GM19238 (cell line): Measurements from ENCODE around the gene PSMF1.

Source experiments
- DNase-seq: peaks from one replicate; pipeline ENCODE4 v3.0.0; 2011; ENCODE audit warnings: low spot score; ENCODE audit not compliant: insufficient read length

PSMF1 gene

DNA sequence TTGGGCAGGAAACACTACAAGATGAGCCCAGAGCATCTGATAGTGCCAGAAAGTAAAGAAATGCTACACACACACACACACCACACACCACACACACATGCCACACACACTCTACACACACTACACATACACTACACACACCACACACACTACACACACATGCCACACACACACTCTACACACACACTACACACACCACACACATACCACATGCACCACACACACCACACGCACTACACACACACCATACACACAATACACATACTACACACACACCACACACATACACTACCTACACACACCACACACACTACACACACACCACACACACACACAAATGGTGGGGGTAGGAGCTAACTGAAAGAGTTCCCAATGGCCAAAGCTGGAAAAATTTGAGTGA lies 69.9 kb downstream of the PSMF1 start:
- DNase-seq = no peak

DNA sequence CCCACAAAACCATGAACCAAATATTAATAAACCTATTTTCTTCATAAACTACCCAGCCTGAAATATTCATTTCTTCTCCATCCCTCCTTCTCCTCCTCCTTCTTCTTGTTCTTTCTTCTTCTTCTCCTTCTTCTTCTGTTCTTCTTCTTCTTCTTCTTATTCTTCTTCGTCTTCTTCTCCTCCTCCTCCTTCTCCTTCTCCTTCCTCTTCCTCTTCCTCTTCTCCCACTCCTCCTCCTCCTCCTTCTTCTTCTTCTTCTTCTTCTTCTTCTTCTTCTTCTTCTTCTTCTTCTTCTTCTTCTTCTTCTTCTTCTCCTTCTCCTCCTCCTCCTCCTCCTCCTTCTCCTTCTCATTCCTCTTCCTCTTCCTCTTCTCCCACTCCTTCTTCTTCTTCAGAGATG lies 71.4 kb downstream of the PSMF1 start:
- DNase-seq = no peak

DNA sequence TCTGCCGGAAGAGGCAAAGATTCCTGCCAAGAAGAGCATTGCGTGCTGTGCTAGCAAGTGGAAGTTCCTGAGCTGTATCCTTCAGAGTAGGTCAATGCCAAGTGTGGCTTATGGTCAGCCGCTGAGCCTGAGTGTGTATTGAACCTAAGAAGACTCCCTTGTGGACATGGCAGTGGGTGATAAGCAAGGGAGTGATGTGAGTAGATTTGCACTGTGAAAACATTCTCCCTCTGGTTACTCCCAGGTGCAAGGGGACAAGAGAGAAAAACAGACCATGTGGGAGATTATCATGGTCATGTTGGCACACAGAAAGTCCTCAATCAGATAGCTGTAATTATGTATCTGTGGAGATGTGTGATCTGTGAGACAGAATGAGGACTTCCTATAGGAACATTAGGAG lies 72.4 kb downstream of the PSMF1 start:
- DNase-seq = no peak

DNA sequence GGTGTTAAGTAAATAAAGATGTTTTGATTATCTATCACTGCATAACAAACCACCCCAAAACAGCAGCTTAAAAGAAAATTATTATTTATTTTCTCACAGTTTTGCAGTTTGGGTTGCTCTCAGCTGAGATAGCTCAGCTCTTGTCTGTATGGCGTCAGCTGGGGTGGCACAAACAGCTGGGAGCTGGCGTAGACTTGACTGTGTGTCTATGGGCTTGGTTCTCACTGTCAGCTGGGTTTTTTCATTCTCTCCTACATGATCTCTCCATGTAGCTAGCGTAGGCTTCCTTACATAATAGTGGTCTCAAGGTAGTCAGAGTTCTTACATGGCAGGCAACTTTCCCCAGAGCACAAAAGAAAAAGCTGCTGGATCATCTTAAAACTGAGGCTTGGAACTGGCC lies 72.9 kb downstream of the PSMF1 start:
- no peak for DNase-seq

DNA sequence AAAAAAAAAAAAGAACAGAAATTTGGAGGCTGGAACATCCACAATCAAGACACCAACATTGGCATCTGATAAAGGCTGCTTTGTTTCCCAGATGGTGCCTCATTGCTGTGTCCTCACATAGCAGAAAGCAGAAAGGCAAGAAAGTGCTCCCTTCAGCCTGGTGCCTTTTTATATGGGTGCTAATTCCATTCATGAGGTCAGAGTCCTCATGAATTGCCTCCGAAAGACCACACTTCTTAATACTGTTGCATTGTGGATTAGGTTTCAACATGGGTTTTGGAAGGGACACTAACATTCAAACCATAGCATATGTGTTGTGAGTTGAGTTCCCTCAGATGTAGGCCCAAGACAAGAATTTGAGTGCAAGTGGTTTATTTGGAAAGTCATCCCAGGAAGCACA lies 76.8 kb downstream of the PSMF1 start:
- no peak for DNase-seq

DNA sequence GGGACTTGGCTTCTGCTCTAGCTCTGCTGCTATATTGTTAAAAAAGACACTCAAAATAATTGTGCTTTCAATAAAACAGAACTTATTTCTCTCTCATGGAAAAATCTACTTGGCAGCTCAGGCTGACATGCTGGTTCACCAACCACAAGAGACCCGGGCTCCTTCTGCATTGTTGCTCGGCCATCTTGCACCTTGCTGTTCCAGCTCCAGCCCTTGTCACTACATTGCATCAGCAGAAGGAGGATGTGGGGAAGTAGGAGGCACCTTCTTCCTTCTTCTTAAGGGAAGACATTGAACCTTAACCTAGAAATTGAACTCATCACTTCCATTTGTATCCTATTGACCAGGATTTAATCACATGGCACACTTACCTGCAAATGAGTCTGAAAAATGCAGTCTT lies 78.2 kb downstream of the PSMF1 start:
- no peak for DNase-seq

DNA sequence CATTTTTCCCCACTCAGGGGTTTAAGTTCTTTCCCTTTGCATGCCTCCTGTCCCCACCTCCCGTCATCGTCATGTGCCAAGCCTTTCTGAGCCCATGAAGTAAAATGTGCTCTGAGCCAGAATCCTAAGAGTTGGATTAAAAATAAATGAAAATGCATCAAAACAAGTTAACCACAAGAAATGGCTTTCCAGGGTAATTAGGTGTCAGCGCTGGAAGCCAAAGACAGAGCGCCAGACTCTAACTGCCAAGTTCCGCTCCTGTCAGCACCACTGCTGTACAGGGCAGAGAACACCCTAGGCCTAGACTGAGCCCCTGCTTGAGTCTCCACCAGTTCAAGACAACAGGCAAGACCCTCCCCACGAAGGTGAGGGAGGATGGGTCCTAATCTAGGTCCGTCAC lies 79.4 kb downstream of the PSMF1 start:
- no peak for DNase-seq

DNA sequence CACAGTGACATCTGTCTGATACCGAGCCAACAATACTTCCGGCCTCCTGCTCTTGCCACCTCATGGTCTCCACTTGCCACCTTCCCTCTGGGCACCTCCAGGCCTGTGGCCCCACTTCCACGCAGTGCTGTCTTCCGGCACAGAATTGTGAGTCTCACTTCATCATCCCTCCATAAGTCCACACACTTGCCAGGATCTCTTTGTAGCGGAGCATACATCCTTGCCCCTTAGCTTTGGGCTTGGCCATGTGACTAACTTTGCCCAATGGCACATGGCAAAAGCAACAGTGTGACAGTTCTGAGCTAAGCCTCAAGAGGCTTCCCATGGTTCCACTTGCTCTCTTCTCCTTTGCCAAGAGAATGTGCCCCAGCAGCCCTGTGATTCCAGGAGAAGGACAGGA lies 80.3 kb downstream of the PSMF1 start:
- no peak for DNase-seq

DNA sequence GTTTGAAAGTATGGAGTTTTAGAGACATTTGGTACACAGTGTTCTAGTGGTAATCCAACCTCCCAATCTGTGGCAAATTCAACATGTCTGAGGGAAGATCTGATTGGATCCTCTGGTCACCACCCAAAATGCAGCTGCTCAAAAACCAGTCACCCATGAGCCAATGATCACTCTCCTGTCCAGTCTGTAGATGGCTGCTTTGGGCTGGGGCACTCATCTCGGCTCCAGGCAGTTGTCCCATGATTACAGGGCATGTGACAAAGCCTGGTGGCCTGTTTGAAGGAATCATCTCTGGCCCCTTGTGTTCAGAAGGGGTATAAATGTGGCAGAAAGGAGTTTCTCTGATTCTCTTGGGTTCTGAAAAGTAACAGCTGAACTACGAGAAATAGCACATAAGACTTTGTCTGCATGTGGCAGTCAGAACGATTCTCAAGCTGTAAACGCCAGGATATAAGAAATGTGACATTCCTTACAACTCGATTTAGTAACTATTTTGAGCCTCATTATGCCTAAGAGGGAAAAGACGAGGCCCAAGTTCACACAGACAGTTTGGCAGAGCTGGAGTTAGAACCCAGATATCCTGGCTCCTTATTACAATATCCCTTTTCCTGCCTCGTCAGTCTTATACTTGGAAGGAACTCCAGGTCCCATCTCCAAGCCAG lies 80.9 kb downstream of the PSMF1 start:
- no peak for DNase-seq

DNA sequence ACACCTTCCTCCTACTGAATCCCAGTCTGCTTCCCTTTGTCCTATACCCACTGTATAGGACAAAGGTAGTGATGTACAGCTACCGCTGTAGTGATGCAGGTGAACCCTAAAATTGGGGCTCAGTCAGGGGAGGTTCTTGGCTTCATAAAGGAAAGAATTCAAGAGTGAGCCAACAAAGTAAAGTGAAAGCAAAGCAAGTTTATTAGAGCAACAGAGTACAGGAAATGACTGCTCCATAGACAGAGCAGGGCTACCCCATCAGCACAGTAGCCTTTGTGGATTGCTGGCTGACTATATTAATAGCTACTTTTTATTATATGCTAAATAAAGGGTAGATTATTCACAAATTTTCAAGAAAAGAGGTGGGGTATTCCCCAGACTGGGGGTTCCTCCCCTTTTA lies 81.6 kb downstream of the PSMF1 start:
- DNase-seq = no peak

DNA sequence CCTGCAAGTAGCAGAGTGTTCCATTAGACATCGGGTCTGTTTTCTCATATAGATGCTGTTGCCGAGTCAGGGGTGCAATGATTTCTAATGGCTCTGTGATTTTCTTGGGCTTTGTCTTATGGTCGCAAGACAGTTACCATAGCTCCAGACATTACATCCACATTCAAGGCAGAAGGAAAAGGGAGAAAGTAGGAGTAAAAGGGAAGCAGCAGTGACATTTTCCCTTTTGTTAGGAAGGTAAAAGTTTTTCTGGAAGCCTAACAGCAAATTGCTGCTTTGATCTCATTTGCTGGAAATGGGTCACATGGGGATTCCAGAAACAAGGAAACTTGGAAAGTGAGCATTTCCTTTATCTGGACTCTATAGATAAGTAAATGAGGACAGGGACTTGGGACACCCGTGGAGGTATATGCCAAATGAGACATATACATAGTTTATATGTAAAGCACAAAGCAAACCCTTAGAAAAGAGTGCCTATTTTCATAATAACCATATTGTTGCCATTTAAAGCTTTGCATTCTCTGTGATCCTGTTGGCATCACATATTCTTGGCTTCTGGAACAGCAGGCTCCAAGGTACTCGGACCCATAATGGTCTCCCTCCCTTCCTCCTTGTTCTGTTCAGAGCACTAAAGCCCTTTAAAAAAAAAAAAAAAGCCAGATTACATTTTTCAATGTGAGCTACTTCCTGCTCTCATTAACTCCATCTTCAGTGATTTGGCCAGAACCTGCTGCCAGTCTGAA lies 84.5 kb downstream of the PSMF1 start, which contains the start of gene C20orf202:
C20orf202 (plus strand) TSS at position 693 of the 743 bp plus-strand sequence. CDS start 132 bp downstream, outside the sequence.
- no peak for DNase-seq

DNA sequence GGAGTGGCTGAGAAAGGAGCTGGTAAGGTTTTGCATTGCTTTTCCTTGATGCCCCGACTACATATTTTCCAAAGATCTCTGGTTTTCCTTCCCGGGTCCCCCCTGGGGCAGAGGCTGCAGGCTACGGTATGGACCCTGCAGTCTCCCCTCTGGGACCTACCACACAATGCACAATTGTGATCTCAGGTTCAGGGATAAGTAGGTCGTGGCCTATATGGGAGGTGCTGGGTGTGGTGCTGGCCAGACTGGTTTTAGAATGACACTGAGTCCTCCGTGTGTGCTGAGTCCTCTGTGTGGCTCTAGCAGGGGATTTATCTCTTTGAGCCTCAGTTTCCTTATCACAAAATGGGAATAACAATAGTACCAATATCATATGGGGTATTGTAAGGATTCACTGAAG lies 85.2 kb downstream of the PSMF1 start:
- DNase-seq = no peak

DNA sequence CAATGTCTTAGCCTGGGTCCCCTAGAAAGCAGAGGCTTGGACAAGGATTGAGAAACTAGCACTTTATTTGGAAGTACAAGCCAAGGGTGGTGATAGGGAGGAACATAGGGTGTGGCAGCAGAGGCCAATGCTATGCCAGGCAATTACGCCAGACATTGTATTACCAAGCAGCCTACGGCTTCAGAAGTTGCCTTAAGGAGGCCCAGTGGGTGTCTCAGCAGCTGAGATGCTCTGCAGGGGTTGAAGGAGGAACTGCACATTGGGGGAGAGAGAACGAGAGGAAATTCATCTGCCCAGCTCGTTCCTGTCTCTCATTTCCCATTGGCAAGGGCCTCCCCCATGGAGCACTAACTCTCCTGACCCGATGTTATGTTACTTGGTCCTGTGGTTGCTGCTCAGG lies 85.7 kb downstream of the PSMF1 start:
- DNase-seq = no peak

DNA sequence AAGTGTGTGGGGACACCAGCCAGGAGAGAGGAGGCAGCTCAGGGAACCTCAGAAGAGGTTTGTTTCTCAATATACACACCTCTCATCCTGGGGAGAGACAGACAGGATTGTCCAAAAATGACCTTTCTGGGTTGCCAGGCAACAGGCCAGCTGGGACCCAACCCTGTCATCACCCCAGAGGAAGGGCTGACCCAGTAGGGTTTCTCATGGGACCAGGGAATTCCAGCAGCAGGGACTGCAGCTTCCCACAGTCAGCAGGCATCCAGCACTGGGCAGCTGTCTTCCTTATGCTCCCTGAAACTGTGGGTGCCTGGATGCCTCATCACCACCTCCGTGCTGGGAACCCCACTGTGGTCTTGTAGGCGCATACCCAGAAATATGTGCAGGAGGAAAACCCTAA lies 86.2 kb downstream of the PSMF1 start:
- no peak for DNase-seq

DNA sequence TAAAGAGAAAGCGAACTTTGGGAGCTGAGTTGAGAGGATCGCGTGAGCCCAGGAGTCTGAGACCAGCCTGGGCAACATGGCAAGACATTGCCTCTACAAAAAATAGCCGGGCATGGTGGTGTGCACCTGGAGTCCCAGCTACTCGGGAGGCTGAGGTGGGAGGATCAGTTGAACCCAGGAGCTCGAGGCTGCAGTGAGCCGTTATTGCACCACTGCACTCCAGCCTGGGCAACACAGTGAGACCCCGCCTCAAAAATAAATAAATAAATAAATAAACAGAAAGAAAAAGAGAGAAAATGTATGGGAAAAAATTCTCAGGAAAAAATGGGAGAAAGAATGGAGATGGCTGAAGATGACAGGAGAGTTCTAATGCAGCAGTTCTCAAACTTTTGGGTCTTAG lies 87.4 kb downstream of the PSMF1 start:
- DNase-seq = no peak

DNA sequence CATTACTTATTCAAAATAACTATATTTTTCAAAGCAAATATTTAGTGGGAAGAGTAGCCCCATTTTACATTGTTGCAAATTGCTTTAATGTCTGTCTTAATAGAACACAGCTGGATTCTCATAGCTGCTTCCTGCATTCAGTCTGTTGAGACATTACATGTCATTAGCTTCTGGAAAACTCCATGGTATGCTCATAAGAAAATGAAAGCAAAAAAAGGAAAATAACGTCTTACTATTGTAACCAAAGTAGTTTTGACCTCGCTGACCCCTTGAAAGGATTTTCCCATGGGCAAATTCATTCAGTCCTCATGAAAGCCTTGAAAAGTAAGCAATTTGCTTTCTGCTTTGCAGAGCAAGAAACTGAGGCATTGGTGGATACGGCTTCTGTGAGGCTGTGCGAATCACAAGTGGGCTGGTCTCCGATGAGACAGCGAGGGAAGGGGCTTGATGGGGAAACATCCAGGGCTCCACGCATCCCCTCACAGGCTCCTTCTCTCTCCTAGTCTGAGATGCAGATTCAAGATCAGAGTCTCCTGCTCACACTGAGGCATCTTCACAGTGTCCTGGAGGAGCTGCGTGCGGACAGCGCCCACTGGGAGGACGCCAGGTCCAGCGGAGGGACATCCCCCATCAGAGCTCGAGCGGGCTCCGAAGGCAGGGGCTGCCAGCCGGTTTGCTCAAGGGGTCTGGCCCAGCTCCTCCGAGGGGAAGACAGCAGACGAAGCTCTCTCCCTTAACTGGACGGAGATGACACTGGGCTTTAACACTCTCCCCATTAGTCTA lies 88.2 kb downstream of the PSMF1 start:
- no peak for DNase-seq

DNA sequence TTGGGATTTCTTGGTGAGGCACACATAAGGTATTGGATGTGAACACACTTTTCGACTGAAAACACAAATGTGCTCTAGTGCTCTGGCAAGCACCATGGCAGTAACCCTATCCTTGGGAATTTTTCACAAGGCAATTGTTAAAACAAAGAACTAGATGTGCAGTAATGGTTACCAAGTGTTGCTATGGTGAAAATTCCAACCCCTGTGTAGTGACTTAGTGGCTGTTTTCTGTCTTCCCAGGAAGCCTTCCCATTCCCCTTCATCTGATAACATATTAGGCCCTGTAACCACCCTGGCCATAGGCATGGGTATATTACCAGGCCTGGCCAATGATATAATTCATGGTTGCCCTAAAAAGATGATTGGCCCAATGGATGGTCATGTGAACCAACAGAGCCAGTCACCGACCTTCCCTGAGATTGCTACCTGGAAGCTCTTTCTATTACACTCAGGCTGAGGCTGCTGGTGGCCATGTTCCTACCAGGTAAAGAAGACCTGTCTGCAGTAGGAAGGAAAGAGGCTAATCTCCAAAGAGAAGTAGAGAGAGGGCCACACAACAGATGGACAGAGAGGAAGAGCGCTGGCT lies 89.0 kb downstream of the PSMF1 start:
- DNase-seq = no peak

DNA sequence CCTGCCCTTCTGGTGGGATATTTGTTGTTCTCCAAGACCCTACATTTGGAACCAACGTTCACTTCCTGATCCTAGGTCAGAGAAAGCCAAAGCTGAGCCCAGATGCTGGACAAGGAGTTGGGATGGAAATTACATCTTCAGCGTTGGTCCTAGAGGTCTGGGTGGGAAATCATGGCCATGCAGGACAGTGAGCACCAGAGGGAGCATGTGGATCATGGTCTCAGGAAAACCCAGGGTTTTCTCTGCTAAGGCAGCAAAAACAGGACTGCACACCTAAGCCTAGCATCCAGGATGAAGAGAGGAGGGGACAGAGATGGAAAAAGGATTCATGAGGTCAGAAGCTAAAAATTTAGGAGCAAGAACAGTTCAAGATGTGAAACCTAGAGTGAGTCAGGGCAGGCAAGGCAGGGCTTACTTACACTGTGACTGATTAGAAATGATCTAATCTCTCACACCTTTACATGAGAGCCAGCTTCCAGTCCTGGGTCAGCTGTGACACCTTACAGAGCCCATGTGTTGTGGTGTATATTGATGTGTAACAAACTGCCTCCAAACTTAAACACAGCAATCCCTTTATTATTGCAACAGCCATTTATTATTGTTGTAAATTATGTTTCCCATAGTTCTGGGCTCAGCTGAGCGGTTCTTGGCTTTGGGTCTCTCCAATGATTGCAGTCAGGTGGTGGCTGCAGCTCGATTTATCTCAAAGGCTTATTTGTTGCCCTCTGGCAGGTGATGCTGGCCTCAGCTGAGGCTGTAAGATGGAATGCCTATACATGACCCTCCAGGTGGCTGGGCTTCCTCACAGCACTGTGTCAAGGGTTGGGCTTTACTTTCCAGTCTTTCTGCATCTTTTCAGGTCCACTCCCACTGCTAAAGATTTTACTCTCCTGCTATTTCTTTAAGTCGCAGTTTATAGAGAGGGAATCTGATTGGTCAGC lies 91.3 kb downstream of the PSMF1 start:
- no peak for DNase-seq

DNA sequence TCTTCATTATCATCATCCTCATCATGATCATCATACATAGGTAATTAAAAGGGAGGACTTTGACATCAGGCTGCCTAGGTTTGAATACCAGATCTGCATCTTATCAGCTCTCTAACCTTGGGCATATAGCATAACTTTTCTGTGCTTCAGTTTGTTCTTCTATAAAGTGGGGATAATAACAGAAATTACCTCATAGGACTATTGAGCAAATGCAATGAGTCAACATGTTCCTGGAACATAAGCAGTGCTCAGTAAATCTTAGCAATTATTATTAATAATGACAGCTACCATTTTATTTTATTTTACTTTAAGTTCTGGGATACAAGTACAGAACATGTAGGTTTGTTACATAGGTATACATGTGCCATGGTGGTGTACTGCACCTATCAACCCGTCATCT lies 92.1 kb downstream of the PSMF1 start:
- DNase-seq = no peak

DNA sequence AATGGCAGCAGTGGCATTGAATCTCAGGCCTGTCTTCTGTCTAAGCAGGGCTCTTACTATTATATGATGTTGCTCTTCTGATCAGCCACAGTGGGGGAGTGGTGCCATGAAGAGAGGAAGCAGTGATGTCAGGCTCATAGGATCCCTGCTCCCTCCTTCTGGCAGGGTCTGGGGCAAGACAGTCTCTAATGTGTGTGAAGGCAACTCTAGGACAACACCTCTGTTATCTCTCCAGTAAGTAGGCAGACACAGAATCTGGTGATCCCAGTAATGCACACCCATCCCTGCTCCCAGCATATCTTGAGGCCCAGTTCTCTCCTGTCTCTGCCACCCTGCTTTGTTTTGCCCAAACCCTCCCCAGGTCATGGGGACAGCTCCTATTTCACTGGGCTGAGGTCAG lies 93.6 kb downstream of the PSMF1 start:
- no peak for DNase-seq
